Measurements from ENCODE around the gene BCL7C.

GRCh38 chr16:30926937-30927788, 33.3 kb upstream of the BCL7C start:
- TF ChIP-seq POLR2A (IDR thresholded peaks at IDR 0.05; ENCODE audit: low read length): no peak
- TF ChIP-seq GATA1 (IDR thresholded peaks at IDR 0.05; ENCODE audit: low read depth, low read length): no peak
